ENCODE results near the gene SEC14L2.

DNA sequence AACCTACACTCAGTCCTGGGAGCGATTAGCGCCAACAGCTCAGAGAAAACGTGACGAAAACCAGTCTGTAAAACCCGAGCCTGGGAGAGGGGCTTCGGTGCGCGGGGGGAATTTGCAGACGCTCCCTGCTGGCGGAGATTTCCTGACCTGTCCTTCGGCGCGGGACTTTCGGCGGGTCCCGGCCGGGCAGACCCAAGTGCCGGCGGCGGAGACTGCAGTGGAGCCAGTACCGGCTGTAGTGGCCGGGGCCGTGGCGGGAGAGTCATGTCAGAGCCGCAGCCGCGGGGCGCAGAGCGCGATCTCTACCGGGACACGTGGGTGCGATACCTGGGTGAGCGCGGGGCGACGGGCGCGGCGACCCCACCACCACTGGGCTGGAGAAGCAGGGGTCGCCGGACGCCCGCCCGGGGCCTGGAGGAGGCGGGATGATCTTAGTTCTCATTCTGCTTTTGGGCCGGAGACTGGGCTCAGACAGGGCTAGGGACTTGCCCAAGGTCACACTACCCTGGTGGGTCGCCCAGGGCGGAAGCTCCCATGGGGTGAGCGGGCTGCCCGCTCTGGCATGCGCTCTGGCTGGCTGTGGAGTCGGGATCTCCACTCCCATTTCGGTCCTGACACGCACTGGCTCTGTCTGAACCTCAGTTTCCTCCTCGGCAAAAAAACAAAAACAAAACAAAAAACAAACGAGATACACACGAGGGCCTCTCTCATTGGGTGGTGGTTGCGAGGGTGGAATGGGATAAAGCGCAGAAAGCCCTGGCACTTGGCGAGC is 29.0 kb downstream of the SEC14L2 start, which contains the start of gene MTFP1:
- TF ChIP-seq, protein P1, sequence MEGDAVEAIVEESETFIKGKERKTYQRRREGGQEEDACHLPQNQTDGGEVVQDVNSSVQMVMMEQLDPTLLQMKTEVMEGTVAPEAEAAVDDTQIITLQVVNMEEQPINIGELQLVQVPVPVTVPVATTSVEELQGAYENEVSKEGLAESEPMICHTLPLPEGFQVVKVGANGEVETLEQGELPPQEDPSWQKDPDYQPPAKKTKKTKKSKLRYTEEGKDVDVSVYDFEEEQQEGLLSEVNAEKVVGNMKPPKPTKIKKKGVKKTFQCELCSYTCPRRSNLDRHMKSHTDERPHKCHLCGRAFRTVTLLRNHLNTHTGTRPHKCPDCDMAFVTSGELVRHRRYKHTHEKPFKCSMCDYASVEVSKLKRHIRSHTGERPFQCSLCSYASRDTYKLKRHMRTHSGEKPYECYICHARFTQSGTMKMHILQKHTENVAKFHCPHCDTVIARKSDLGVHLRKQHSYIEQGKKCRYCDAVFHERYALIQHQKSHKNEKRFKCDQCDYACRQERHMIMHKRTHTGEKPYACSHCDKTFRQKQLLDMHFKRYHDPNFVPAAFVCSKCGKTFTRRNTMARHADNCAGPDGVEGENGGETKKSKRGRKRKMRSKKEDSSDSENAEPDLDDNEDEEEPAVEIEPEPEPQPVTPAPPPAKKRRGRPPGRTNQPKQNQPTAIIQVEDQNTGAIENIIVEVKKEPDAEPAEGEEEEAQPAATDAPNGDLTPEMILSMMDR (IDR thresholded peaks at IDR 0.05), result no peak
- peak in 1 of 4 donors; percentile 29 for TF ChIP-seq POLR2A (IDR thresholded peaks at IDR 0.05)

Measured in esophagus squamous epithelium (tissue), 4 donors.